GM21737 (cell line): ENCODE data around the gene RFX2.

Experiments
- ATAC-seq: cut with Tn5 transposase; IDR thresholded peaks from one replicate; pipeline ENCODE4 v1.9.1; 2021; ENCODE audit warnings: mild to moderate bottlenecking, moderate library complexity; ENCODE audit not compliant: unreplicated experiment

The RFX2 gene

DNA sequence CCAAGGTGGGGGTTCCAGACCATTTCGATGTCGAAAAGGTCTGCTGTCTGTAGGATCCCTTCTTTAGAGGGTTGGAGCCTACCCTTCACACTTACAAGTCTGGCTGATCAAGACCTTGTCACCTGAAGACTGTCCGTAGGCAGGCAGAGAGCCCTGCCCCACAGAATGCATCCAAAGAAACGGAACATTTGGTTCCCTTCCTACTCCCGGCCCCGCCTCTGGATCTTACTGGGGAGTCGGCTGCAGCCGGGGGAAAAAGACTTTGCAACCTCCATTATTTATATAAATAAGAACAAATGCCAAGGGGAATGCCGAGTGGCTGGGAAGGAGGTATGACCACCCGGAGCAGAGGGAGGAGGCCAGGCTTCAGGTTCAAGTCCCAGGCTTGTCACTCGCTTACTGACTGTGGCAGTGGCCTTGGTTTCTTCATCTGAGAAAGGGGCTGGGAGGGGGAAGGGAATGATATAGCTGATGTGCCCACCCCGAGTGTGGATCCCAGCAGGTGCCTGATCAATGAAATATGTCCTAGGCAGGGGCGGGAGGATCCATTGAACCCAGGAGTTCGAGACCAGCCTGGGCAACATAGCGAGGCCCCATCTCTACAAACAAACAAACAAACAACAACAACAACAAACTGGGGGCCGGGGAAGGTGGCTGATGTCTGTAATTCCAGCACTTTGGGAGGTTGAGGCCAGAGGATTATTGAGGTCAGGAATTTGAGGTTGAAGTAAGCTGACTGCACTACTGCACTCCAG is 48.7 kb downstream of the RFX2 start:
- no peak for ATAC-seq

DNA sequence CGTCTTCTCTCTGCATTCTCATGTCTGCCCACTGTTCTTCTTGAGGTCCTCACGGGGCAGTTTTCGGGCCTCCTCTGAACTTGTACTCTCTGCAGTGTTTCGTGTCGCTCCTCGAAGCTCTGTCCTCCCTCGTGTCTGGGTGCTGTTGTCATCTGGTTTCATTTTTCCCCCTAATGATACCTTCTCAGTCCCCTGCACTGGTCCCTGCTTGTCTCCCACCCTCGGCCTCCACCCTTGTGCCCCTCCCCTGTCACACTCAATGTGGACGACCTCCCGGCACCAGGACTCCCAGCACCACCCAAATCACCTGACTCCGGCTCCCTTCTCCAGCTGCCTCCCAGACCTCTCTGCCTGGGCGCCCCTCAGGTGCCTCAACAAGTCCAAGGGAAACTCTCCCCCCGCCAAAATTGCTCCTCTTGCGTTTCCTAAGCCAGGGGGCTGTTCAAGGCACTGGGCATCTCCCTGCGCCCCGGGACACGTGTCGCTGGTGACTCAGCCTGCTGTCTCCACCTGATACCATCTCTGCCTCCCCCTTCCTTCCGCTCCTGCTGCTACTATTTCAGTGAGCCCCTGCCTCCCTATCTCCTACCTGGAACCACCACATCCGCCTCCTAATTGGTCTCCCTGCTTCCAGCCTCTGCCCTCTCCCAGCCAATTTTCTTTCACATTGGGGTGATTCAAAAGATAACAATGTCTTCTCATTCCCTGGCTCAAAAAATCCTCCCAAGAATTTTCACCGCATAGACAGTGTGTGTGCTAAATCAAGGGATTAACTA is 49.5 kb downstream of the RFX2 start:
- no peak for ATAC-seq

DNA sequence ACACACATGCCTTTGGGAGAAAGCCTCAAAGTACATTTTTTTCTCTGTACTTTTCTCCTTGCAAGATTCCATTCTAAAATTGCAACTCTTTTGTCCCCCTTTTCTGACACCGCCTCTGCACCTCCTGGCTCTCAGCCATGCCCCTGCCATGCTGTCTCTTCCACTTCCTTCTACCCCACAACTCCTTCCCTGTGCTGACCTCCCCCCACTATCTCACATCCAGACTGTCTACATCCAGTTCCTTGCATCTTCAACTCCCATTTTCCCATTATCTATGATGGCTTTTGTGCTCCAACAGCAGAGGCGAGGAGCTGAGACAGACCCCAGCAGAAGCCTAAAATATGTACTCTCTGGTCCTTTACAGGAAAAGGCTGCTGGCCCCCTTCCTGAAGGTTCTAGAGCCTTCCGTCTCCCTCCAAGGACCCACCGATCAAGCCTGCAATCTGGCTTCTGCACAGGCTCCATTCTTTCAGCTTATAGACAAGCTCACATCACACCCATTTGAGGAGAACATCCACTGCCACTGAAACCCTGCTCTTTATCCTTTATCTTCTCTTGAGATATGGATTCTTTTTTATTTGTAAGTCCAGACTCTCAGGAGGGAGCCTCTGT is 50.2 kb downstream of the RFX2 start:
- ATAC-seq = no peak

DNA sequence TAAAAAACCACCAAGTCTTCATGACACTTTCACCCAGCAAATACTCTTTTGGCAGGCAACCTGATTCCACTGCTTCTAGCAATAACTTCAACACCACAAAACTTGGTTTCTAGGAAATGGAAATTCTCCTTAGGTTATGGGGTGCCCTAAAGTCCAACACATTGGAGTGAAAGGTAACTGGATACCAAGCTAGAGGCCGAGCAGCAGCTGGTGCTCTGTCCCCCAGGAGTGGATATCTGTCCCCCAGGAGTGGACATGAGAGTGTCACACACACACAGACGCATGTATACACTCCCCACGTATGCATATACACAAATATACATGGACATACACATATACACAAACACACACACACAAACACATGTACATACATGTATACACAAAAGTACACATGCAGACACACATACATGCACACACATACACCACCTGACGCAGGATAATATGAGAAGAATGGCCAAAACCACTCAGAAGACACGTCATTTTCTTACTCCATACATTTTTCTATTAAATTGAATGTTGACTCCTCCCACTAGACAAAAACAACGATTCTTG is 50.8 kb downstream of the RFX2 start:
- no peak for ATAC-seq

DNA sequence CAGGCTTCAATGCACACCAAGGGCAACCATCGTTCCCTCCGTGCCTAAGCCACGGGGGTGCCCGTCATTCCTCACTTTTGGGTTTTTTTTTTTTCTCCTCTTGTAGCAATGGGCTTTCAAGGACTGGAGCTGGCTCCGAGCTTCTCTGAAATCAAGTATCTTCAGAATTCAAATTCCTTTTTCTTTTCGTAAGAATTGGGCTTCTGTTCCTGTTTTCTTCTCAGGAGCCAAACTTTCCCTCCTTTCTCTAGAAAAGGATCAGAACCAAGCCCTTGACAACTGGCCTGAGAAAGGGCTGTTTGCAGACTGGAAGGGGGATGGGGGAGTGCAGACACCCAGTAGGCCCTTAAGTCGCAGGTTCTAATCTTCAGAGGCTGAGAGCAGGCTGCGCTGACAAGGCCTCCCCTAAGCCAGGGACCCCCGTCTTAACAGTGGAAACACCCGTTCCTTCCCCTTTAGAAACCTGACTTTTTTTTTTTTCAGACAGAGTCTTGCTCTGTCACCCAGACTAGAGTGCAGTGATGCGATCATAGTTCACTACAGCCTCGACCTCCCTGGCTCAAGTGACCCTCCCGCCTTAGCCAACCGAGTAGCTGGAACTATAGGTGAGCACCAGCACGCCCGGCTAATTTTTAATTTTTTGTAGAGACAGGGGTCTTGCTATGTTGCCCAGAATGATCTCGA is 51.6 kb downstream of the RFX2 start:
- no peak for ATAC-seq

DNA sequence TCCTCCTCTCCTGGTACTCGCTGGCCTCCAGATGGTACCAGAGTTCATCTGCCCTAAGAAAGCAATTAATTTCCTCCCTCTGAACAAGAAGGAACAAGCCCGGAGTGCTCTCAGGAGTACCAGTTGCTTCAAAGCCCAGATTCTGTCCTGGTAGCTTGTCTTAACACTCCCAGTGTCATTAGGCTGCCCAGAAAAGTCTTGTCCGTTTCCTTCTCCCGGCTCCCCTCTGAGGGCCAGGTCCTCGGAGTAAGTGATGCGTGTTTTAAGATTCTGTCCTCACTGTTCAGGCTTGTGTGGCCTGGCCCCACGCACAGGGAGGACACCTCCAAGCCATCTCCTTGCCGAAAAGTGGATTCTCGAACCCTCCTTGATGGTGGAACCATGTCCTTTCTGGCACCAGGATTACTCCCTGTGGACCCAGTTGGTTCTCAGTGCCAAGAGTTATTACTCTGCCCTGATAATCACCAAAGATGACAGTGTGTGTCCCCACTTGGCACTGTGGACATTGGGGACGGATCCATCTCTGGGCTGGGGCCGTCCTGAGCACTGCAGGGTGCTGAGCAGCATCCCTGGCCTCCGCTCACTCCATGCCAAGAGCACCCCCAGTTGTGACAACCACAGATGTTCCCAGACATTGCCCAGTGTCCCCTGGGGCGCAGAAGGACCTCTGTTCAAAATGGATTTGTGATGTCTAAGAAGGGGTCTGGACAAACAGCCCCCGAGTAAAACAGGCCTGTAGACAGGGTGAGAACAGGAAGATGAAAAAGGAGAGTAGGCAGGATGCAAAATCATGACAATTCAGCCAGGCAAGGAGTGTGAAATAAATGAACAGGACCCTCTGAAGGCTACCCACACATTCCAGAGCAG is 52.4 kb downstream of the RFX2 start:
- no peak for ATAC-seq

DNA sequence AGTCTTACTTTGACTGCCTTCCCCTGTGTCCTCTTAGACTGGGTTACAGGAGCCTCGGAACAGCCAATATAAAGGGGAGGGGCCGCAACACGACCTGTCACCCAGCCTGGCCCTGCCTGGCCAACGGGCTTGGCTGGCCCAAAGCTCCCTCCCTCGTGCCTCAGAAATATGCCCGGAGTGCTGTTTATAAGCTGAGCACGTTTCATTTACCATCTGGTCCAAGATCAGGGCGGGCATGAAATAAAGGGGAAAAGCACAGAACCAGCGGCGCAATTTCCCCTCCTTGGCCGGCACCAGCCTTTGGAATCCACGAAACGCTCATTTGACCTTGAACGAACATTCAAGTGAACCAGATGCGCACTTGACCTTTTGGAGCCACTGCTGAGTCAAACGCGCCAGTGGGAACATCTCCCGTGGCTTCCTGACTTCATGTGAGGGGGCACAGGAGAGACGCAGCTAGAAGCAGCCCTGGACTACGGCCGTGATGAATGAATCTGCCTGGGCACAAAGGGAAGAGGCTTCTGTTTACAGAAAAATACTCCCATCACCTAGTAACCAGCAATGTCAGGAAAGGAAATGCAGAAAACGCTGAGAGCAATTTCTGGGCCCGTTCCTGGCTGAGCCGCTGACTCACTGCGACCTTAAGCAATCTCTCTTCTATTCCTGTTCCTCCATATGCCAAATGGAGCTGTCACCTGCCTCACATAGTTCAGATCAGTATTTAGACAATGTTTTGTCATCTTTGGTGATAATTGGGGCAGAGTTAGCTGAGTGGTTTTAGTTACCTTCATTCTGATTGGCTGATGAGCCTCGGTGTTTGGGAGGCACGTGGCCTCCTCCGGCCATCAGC is 53.3 kb downstream of the RFX2 start:
- no peak for ATAC-seq

DNA sequence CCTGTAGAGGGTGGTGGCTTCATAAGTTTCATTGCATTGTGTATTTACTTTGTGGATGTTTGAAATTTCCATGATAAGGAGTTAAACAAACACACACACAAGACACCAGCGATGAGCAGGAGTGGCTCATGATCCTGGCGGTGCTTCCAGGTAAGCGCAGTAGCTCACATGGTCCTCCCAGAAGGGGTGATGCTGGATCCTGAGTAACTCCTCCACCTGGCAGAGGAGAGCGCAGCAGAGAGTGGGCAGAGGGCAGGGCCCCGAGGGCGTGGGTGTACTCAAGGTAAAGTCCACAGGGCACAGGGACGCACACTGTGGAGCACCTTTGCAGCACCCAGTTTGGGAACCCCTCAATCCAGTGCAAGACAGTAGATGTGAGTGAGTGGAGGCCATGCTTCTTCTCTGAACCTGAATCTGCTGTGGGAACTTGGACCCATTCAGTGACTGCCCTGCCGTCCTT is 54.0 kb downstream of the RFX2 start:
- ATAC-seq = no peak

DNA sequence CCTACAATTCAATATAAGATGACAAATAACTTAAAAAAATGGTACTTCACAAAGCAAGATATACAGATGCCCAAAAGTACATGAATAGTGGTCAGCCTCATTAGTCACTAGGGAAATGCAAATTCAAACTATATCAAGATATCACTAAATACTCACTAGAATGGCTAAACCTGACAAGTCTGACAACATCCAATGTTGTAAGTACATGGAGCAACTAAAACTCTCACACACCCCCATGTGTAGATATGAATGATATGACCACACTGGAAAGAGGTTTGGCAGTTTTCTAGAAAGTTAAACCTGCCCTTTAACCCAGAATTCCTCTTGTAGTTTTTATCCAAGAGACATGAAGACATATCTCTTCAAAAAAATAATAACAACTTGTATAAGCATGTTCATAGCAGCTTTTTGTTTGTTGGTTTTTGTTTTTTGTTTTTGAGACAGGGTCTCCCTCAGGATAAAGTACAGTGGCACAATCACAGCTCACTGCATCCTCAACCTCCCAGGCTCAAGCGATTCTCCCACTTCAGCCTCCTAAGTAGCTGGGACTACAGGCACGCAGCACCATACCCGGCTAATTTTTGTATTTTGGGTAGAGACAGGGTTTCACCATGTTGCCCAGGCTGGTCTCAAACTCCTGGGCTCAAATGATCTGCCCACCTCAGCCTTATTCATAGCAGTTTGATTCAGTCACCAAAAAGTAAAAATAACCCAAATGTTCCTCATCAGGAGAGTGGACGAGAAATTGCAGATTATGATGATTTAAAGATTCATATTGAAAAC is 55.1 kb downstream of the RFX2 start:
- no peak for ATAC-seq

DNA sequence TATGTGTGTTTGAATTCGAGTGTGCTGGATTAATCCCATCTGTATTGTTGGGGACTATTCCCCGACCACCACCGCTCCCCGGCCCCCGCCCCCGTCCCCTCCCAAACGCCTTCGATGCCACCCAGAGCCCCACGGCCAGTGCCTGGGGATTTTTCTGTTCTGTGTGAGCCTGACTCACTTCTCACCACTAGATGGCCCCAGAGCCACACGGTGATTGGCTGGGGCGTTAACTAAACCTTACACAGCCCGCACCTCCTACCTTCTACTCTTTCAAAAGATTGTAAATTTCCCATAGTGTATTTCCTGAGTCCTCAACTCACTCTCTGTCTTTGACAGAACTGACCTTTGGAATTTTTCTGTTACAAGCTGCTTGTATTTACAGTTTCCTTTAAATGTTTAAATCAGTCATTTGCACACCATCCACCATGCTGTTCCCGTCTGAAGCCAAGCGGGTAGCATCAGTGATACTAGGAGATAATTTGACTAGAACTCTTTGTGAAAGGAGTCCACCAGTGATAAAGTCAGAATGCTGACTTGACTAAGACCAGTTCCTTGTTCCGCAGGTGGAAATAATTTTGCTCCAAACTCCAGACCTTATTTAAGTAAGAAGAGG is 61.4 kb downstream of the RFX2 start:
- ATAC-seq = peak; percentile 59

DNA sequence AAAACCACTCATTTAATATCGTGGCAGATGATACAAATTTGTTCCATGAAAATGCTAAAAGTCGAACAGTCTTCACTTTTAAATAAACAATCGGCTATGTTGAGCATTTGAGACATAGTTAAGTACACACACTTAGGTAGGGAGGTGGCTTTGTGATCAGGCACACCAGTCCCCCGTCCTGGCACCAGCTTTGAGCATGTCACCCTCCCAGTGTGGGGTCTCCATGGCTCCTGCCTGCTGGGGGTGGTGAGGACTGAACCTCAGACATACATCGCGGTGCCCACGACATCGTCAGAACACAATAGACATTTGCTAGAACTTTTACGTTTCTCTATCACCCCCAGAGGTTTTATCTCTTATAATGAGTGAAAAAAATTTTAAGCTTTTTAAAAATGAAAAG is 62.0 kb downstream of the RFX2 start:
- ATAC-seq = no peak

DNA sequence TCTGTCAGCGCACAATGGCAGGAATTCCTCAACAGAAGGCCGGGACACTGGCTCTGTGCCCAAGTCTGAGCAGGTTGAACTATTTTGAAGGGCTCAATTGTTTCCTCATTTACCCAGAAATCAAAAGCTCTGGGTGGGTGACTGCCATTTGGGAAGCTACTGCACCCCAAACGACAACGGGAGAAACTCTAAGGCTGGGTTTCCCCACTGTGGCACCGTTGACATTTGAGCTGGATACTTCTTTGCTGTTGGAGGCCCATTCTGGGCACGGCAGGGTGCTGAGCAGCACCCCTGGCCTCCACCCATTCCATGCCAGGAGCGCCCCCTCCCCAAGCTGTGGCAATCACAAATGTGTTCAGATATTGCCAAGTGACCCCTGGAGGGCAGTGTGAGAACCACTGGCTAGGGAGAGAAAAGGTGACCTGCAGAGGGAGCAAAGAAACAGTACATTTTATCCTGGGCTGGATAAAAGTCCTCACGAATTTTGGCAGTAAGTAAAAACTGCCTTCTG is 62.5 kb downstream of the RFX2 start:
- ATAC-seq = no peak

DNA sequence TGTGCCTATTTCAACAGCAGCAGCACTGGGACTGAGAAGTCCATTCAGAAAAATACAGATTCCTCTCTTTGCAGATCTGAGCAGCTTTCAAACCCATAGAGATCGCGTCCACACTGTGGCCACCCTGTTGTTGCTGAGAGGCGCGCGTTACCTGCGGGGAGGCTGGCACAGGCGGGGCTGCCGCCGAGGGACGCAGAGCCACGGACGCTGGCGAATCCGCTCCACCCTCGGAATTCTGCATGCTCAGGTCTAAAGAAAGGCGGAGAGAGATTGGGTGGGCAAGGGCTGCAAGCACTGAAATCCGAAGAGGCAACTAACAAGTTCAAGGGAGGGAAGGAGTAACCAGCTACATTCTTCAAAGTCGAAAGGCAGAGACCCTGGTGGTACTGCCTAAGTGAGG is 63.0 kb downstream of the RFX2 start:
- ATAC-seq = no peak

DNA sequence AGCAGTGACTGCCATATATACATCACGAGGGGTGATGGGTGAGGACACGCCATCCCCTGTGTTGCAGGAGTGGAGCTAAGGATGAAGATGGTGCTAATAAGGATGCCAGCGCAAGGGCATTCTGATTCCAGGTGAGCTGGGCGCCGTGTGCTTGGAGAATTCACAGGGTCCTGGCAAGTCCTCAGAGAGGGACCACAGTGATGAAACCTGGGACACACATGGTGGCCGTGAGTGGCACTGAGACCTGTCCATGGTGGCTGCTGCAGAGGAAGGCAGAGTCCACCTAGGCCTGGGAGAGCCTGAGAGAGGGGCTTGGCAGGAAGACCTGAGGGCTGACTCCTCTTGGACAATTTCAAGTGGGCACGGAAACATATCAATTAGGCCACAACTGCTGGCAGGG is 65.2 kb downstream of the RFX2 start:
- no peak for ATAC-seq

DNA sequence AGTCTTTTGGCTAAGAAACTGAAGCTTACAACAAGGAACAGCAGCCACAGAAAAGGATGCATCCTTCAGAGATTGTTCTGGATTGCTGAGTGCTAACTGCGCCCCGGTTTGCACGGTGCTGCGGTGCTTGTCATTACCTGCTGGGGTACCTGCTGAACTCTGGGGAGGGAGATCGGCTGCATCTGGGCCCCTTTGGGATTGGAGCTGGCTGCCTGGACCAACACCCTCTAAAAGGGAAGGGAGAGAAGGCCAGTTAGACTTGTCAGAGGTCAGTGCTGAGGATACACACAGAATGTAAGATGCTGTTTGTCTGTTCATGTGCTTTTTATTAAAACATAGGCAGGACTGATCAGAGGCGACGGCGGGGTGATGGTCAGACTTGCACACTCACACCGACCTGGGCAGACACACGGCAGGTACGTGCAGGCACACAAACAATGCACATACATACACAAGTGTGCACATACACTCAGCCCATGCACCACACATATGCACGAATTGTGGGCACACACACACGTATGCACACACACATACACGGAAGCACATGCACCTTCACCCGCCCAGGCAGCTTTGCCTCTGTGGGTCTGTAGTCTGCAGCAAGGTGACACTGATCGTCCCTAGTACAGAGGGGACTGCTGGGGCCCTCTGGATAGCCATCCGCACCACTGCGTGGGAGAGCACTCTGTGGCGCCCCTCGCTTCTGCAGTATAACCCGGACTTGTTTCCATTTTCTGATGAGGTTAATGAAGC is 66.1 kb downstream of the RFX2 start:
- no peak for ATAC-seq

DNA sequence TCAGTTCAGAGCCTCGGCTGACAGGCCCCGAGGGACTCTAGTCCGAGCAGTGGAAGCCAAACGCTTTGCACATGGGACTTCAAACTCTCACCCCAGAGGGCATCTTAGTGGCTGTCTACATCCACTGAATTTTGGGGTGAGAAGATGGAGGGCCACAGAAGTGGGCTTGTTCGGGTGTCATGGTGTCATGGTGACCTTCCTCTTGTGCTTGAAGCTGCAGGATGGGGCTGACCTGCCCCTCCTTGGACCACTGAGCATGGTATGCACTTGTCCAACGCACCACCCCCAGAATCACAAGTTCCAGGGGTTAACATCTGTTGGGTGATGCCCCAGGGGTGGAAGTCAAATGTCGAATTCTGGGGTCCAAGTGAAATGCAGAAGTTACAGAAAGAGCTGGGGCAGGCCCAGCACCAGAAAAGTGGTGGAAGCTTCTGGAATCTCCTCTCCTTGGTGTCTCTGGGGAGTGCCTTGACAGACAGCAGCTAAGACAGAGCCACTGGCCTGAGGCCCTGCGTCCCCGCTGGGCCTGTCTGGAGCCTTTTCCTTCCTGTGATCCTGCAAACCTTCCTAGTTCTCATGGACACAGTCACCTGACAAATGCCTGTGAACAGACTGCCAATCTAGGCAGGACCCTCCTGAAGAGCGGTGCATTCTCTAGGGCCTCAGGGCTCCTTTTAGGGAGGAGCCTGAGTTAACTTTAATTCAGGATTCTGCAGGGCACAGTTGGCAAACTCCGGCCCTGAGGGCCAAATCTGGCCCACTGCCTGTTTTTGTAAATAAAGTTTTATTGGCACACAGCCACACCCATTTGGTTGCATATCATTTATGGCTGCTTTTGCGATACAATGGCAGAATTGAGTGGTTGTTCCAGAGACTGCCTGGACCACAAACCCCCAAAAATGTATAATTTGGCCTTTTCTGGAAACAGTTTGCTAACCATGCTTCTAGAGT is 67.2 kb downstream of the RFX2 start:
- no peak for ATAC-seq
